Tongue (tissue), 2 donors: ENCODE data around the gene ISM1. TPM values are rescaled to one million over a fixed set of nuclear protein-coding genes. Genes with fewer than 3 reads are reported as not detected.

Experiments
- DNase-seq: peaks from one replicate; pipeline ENCODE4 v3.0.0-alpha.2; 2015
- total RNA-seq: library from RNA; depleted of rRNA; stranded (reverse); fragments of >200 nt; gene quantifications from one replicate; pipeline ENCODE4 v1.2.3, GENCODE V29; 2014

Gene ISM1
- 7.6 TPM for total RNA-seq

- peak; percentile 33 for DNase-seq
These were observed at the start of gene ISM1 for GRCh38 chr20:13220904-13221297. ISM1 (plus strand) TSS chr20:13221274; CDS start chr20:13221777, 503 bp downstream.

- DNase-seq = no peak
These were observed 47.9 kb upstream of the ISM1 start for GRCh38 chr20:13173201-13173600.

DNA sequence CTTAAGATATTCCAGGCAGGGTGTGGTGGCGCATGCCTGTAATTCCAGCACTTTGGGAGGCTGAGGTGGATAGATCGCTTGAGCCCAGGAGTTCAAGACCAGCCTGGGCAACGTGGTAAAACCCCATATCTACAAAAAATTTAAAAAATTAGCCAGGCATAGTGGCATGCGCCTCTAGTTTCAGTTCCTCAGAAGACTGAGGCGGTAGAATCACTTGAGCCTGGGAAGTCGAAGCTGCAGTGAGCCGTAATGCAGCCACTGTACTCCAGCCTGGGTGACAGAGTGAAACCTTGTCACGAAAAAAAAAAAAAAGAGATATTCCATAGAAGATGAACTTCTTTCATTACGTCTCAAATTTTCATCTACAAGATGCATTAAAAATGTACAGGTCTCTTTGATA is 46.7 kb upstream of the ISM1 start:
- no peak for DNase-seq

DNA sequence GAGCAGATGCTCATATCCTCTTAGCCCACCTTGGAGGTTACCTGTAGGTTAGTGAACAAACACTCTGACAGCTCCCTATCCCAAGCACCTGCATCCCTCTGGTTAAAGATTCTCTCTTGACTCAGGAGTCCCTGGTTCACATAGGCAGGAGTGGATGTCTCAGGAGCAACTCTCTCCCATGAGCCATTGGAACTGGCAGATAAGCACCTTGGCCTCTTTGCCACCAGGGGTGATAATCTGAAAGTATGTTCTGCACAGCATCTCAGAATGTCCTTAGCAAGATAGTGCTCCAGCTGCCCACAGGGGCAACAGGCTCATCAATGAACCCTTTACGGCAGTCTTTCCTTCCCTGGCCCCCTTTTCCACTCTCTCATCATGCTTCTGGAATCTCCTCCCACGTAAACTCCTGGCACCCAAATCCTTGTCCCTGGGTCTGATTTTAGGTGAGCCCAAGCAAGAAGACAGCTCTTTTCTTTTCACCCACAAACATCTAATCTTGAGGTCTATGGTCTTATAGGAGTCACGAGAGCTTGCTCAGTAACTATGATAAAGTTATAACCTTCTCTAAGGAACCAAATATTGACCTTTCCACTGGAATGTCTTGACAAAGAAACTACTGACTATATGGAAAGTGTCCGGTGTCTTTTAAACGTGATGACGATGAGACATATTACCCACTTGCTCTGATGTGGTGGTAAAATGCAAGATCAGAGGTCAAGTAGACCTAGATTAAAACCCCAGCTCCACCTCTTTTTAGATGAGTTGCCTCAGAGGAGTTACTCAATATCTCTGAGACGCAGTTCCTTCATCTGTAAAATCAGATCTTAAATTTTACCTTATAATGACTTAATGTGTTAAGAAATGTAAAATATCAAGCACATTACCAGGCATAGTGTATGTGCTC is 39.8 kb upstream of the ISM1 start:
- DNase-seq = no peak

DNA sequence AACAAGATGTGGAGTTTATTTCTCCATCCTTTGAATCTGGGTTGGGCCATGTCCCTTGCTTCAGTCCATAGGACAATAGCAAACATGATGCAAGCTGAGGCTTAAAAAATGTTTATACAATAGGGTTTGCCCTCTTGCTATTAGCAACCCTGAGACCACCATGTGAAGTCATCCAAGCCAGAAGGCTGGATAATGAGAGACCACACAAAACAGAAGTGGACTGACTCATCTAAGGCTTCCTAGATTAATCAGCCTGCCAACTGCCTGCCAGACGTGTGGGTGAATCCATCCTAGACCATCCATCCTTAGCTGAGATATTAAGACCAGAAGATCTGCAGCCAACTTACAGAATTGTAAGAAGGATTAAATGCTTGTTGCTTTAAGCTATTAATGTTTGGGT is 38.1 kb upstream of the ISM1 start:
- no peak for DNase-seq

DNA sequence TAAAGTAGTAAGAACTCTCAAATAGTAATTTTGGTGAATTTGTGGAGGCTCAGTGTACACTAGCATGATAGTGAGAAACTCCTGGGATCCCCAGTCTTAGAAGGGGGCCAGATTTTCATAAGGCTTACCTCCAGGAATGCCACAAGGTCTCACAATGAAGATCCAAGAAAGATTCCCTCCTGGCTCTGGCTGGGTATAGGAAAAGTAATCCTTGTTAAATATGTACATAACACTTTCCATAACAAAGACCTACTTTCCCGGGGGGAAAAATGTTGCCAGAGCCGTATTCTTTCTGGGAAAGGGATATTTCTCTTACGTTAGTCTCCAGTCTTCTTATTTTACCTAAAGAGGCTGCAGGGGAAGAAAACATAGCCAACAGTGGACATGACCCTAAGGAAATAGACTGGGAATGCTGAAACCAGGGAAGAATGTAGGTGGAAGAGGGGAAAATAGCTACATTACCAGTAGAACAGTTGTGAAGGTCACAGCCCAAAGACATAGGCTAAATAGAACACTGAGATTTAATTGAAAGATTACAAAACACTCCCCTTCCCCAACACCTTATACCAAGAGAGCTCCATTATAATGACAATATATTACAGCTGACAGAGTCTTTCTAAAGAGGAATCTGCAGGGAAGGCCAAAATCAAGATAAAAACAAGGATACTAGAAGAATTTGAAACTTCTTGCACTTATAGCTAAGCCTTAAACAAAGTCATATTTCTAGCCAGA is 34.9 kb upstream of the ISM1 start:
- DNase-seq = no peak

- no peak for DNase-seq
These were observed 33.2 kb upstream of the ISM1 start for GRCh38 chr20:13187899-13188298.

GRCh38 chr20:13199279-13199678 is 21.8 kb upstream of the ISM1 start:
- no peak for DNase-seq

GRCh38 chr20:13200767-13201500 is 20.1 kb upstream of the ISM1 start:
- DNase-seq = no peak

DNA sequence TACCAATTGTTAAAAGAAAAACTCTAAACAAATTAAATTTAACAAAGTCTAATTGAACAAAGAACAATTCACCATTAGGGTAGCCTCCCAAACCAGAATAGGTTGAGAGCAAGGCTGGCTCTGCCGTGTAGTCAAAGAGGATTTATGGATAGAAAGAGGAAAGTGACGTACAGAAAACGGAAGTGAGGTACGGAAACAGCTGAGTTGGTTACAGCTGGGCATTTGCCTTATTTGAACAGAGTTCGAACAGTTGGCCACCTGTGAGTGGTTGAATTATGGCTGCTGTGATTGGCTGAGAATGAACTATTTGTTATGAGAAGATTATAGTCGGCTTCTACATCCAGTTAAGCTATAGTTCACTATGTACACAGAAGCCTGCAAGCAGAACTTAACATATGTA is 18.5 kb upstream of the ISM1 start:
- peak; percentile 2 for DNase-seq

DNA sequence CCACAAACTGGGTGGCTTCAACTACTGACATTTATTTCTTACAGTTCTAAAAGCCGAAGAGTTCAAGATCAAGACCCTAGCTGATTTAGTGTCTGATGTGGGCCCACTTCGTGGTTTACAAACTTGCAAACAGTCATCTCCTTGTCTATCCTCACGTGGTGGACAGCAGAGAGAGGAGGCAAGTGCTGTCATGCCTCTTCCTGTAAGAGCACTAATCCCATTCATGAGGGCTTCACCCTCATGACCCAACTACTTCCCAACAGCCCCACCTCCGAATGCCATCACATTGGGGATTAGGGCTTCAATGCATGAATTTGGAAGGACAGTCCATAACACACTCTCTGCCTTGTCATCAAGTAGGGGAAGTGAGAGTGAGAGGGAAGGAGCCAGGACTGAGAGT is 15.6 kb upstream of the ISM1 start:
- DNase-seq = no peak

DNA sequence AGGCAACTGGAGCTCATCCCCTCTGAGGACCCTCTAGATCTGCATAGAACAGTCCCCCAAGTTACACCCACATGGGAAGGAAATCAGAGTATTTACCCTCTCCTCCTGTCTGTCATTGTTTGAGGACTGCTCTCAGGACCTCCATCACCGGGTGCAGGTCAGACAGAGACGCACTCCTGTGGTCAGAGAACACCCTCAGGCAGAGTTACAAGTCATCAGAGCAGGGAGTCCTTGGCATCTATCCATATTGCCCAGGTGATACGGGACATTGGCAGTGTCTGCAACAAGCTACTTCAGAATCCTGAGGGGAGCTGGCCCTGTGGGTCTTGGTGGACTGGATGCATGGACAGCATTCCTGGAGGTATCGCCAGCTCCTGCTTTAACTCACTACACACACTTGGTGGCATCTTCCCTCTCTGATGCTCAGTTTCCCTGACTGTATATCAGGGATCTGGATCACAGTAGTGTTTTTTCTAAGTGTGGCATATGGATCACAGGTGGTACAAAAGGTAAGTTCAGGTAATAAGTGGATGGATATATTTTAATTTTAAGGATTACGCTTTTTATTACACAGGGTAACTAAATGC is 15.1 kb upstream of the ISM1 start:
- DNase-seq = no peak

- no peak for DNase-seq
These were observed 14.1 kb upstream of the ISM1 start for GRCh38 chr20:13207016-13207415.

- DNase-seq = no peak
These were observed 9.0 kb upstream of the ISM1 start for GRCh38 chr20:13211956-13212618.

DNA sequence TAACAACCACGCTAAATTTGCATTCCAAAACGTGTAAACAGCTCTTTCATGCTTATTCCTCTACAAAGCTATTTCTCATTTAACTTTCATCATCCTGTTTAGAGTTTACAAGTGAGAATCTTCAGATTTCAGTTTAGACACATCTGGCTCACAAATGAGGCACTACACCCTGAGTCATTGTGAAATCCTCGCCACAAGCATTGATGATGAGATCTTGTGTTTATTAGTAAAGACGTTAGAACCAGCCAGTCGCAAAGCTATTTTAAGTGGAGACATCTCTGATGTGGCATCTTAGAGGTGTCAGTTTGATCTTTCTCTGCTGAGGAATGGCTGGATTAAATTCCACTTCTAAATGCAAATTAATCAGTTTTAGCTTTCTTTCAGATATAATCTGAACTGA is 8.3 kb upstream of the ISM1 start:
- DNase-seq = no peak

DNA sequence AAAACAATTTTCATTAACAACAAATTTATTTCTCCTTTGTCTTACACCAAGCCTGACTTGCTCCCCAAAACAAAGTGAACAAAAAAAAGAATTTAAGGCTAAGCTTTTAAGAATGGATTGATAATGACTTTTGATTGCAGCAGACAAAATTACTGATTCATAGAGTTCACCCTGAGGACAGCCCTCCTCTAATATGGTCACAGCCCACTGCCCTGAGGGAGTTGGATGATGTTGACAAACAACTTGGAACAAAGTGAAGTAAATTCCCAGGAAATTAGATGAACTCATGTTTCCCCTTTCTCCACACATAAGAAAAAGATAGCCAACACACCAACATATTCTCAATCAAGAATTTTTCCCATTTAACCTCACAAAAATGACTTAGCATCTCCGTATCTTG is 7.7 kb upstream of the ISM1 start:
- DNase-seq = no peak

GRCh38 chr20:13216533-13216932 is 4.5 kb upstream of the ISM1 start:
- no peak for DNase-seq

GRCh38 chr20:13219327-13220193 is 1.5 kb upstream of the ISM1 start:
- DNase-seq = no peak

DNA sequence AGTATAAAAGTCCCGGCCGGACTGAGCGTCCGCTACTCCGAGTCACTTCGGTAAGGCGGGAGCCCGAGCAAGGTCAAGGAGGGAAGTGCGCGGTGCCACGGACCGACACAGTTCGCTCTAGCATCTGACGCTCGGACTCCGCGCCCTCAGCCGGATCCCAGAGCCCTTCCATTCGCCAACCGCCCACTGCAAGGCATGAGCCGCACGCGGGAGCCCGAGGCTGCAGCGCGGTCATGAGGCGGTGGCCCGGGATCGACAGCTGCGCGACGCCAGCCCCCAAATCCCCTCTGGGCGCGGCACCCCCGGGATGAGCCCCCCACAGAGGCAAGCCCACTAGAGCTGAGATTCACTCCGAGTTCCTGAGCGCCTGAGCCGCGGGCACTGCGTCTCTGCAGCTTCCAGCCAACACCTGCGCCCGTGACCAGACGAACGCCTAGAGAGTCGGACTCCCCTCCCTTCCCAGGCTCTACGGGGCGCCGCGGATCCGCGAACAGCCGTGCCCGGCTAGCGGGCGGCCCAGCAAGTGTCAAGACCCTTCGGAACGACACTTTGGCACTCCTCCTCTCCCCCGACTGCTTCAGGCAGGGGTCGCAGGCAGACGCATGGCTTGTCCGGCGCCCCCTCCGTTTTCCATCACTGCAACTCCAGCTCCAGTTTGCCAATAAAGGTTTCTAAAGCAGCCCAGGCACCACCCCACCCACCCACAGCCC is 725 bp upstream of the ISM1 start:
- peak; percentile 61 for DNase-seq

DNA sequence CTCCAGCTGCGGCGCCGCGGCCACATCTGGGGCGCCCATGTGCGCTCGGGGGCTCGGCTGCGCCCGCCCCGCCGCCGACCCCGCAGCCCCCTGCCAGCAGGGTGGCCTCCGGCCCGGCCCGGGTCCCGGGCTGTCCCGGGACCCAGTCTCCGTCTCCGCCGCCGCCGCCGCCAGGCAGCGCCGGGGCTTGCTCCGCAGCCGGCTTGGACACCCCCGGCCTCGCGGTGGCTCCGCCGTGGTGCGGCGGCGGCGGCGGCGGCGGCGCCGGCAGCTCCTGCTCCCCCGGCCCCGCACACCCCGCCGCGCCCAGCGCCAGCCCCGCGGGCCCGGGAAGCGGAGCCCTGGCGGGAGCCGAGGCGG is 219 bp downstream of the ISM1 start:
- DNase-seq = no peak
